HepG2 (cell line): Measurements from ENCODE around the gene TRAK1. TPM values are rescaled to one million over a fixed set of nuclear protein-coding genes. Genes with fewer than 3 reads are reported as not detected.

ENCODE experiments used
- ATAC-seq: fragments of 200-7000 bp; cut with Tn5 transposase; 3 replicates; pipeline ENCODE4 v1.9.1; 2020; ENCODE audit warnings: mild to moderate bottlenecking, moderate library complexity
- BruUV-seq: library from RNA; stranded (reverse); fragments of 400-500 nt; replicated peaks from 2 replicates; lab custom pipeline; 2021; lab: Mats Ljungman, UMichigan
- CTCF ChIA-PET: fragments of 300-600 bp; formaldehyde crosslinking; extraction: SDS; loops from one replicate; lab custom pipeline; 2021; ENCODE audit warnings: low total read pairs, inconsistent platforms, low intra/inter-chr PET ratio; lab: Yijun Ruan, JAX
- POLR2A ChIA-PET: fragments of 350-600 bp; sonication (Branson Sonifier 250); formaldehyde crosslinking; loops from one replicate; lab custom pipeline; 2020; ENCODE audit warnings: antibody characterized with exemption, inconsistent platforms; lab: Yijun Ruan, JAX
- DNase-seq: peaks from one replicate; pipeline ENCODE4 v3.0.0-alpha.2; 2015; ENCODE audit warnings: low spot score
- FAIRE-seq: peaks from 3 replicates; lab custom pipeline; 2011; peaks lifted over from hg19 to GRCh38; lab: Jason Lieb, UNC
- H2AFZ ChIP-seq: one replicate; pipeline ENCODE4 v1.6.1; 2011; ENCODE audit warnings: low read length, inconsistent platforms
- H3K27ac ChIP-seq: fragments of 300-600 bp; 3 replicates; pipeline ENCODE4 v1.8.0; 2011; ENCODE audit warnings: mixed run types, mild to moderate bottlenecking, mixed read lengths, low read length, inconsistent platforms; ENCODE audit not compliant: insufficient read depth; ENCODE audit errors: extremely low read length
- H3K27me3 ChIP-seq, 2 experiments: fragments of 200-600 bp in 1 of 2; 2 replicates in 1 of 2; 3 replicates in 1 of 2; pipeline versions ENCODE4 v1.6.0 to v1.8.0; 2011; ENCODE audit warnings: low read length in 2 of 2, mild to moderate bottlenecking in 2 of 2, moderate library complexity in 2 of 2, inconsistent platforms in 1 of 2; ENCODE audit not compliant: insufficient read depth in 2 of 2, control insufficient read depth in 1 of 2
- H3K36me3 ChIP-seq, 2 experiments: fragments of 200-600 bp in 1 of 2; replicated peaks in 1 of 2; 2 replicates in 1 of 2; 3 replicates in 1 of 2; pipeline versions ENCODE4 v1.5.1 to v1.8.0; 2011; ENCODE audit warnings: low read length in 2 of 2, inconsistent platforms in 1 of 2; ENCODE audit not compliant: insufficient read depth in 2 of 2, control insufficient read depth in 1 of 2
- H3K4me1 ChIP-seq: 2 replicates; pipeline ENCODE4 v1.5.1; 2012; ENCODE audit warnings: low read length, inconsistent platforms; ENCODE audit not compliant: insufficient read depth
- H3K4me2 ChIP-seq: 2 replicates; pipeline ENCODE4 v1.6.0; 2011; ENCODE audit warnings: low read depth, low read length, inconsistent platforms
- H3K4me3 ChIP-seq, 3 experiments: fragments of 200-600 bp in 1 of 3; sonication (generic), shearing (Covaris generic) in 1 of 3; replicated peaks in 1 of 3; 2 replicates each; pipeline ENCODE4 v1.5.1; 2011 to 2016; ENCODE audit warnings: low read length in 3 of 3, inconsistent platforms in 2 of 3, low read depth in 2 of 3, mild to moderate bottlenecking in 2 of 3, control low read depth in 1 of 3, mixed read lengths in 1 of 3; ENCODE audit not compliant: insufficient read depth in 1 of 3
- H3K79me2 ChIP-seq: one replicate; pipeline ENCODE4 v1.6.1; 2011; ENCODE audit warnings: low read length, inconsistent platforms; ENCODE audit not compliant: insufficient read depth
- H3K9ac ChIP-seq: 2 replicates; pipeline ENCODE4 v1.6.0; 2011; ENCODE audit warnings: mild to moderate bottlenecking, low read depth, low read length, inconsistent platforms; ENCODE audit not compliant: insufficient read depth
- H3K9me3 ChIP-seq: 2 replicates; pipeline ENCODE4 v1.5.1; 2012; ENCODE audit warnings: mild to moderate bottlenecking, low read length
- H4K20me1 ChIP-seq: 2 replicates; pipeline ENCODE4 v1.6.0; 2011; ENCODE audit warnings: inconsistent platforms, mild to moderate bottlenecking, low read length, moderate library complexity; ENCODE audit not compliant: insufficient read depth
- ARID5B ChIP-seq: IDR thresholded peaks from 2 replicates; pipeline ENCODE4 v1.4.0; 2020; ENCODE audit warnings: mild to moderate bottlenecking, missing genetic modification reagents
- ATM ChIP-seq: fragments of 450-650 bp; IDR thresholded peaks from 2 replicates; pipeline ENCODE4 v1.7.1; 2017; ENCODE audit warnings: mild to moderate bottlenecking, borderline replicate concordance
- HNRNPK ChIP-seq: fragments of 200-400 bp; formaldehyde crosslinking; IDR thresholded peaks from 2 replicates; pipeline ENCODE4 v1.6.1; 2018; ENCODE audit warnings: low read length, low read depth, moderate library complexity, mild to moderate bottlenecking; ENCODE audit not compliant: poor library complexity, severe bottlenecking
- MED13 ChIP-seq: sonication (generic); formaldehyde crosslinking; IDR thresholded peaks from 2 replicates; pipeline ENCODE4 v1.5.0; 2020; ENCODE audit warnings: missing genetic modification reagents
- NFATC3 ChIP-seq: sonication (generic); formaldehyde crosslinking; IDR thresholded peaks from 2 replicates; pipeline ENCODE4 v1.5.1; 2020; ENCODE audit warnings: mild to moderate bottlenecking, missing genetic modification reagents
- NFRKB ChIP-seq: fragments of 450-650 bp; IDR thresholded peaks from 2 replicates; pipeline ENCODE4 v1.6.1; 2017
- NPAS2 ChIP-seq: sonication (generic); formaldehyde crosslinking; IDR thresholded peaks from 2 replicates; pipeline ENCODE4 v1.8.0; 2022; ENCODE audit warnings: mild to moderate bottlenecking, missing genetic modification reagents, borderline replicate concordance
- SNAI1 ChIP-seq: sonication (generic); formaldehyde crosslinking; IDR thresholded peaks from 2 replicates; pipeline ENCODE4 v1.5.0; 2020; ENCODE audit warnings: mild to moderate bottlenecking, missing genetic modification reagents, borderline replicate concordance
- SNRNP70 ChIP-seq: fragments of 200-400 bp; formaldehyde crosslinking; IDR thresholded peaks from 2 replicates; pipeline ENCODE4 v1.6.1; 2017; ENCODE audit warnings: mild to moderate bottlenecking, low read depth, low read length, moderate library complexity
- TCF12 ChIP-seq, 2 experiments: fragments of 450-650 bp in 1 of 2; sonication (generic) in 1 of 2; formaldehyde crosslinking in 1 of 2; IDR thresholded peaks; 2 replicates each; pipeline versions ENCODE4 v1.6.1 to v1.8.0; 2017 to 2022; ENCODE audit warnings: antibody characterized with exemption in 1 of 2, mild to moderate bottlenecking in 1 of 2, missing genetic modification reagents in 1 of 2, moderate library complexity in 1 of 2
- TCF7L2 ChIP-seq: IDR thresholded peaks from 2 replicates; pipeline ENCODE4 v1.6.1; 2011; ENCODE audit warnings: mild to moderate bottlenecking, low read depth, low read length, moderate library complexity
- ZBTB33 ChIP-seq: sonication (generic); formaldehyde crosslinking; IDR thresholded peaks from 2 replicates; pipeline ENCODE4 v1.4.0; 2020; ENCODE audit warnings: missing genetic modification reagents
- ZFP36L1 ChIP-seq: sonication (generic); formaldehyde crosslinking; IDR thresholded peaks from 2 replicates; pipeline ENCODE4 v1.8.0; 2022; ENCODE audit warnings: mild to moderate bottlenecking, missing genetic modification reagents, moderate library complexity
- ZFP37 ChIP-seq: sonication (generic); formaldehyde crosslinking; IDR thresholded peaks from 2 replicates; pipeline ENCODE4 v1.4.0; 2020; ENCODE audit warnings: missing genetic modification reagents, borderline replicate concordance
- ZNF331 ChIP-seq: sonication (generic); formaldehyde crosslinking; IDR thresholded peaks from 2 replicates; pipeline ENCODE4 v1.4.0; 2020; ENCODE audit warnings: missing genetic modification reagents
- ZNF841 ChIP-seq: sonication (generic); formaldehyde crosslinking; IDR thresholded peaks from 2 replicates; pipeline ENCODE4 v1.8.1; 2023; ENCODE audit warnings: missing genetic modification reagents, borderline replicate concordance
- WGBS: methylation state at CpG from one replicate; pipeline ENCODE4 v1.1.6; 2017; ENCODE audit warnings: low lambda C conversion rate; 5-methylcytosine and 5-hydroxymethylcytosine counted together
- in situ Hi-C: cut with HindIII; loops from 2 replicates; pipeline ENCODE4 v1.10.0; 2017; ENCODE audit warnings: low pct_unique_long_range_greater_than_20kb; ENCODE audit not compliant: extremely low pct_ligation_motif_present
- intact Hi-C: fragments of 100-400 bp; cut with micrococcal nuclease; formaldehyde crosslinking; loops from one replicate; pipeline ENCODE4 v1.10.0; 2022; ENCODE audit not compliant: unreplicated experiment
- polyA plus RNA-seq, 8 experiments: library from polyadenylated mRNA; depleted of rRNA in 3 of 8; stranded (reverse) in 7 of 8; unstranded in 1 of 8; fragments of >200 nt; fragmentation: Illumina TruSeq in 4 of 8; extraction: Trizol in 4 of 8; gene quantifications; 2 replicates each; pipeline versions ENCODE4 v1.2.1 to v1.2.3, GENCODE V29; 2011 to 2016; ENCODE audit warnings: low read depth in 4 of 8, missing spikeins in 1 of 8, mixed read lengths in 1 of 8; ENCODE audit not compliant: insufficient read depth in 1 of 8
- total RNA-seq, 5 experiments: library from RNA; depleted of rRNA; stranded (reverse); fragments of >200 nt; fragmentation: Illumina TruSeq; extraction: Trizol; gene quantifications; 2 replicates each; pipeline ENCODE4 v1.2.3, GENCODE V29; 2016; ENCODE audit warnings: low read depth in 1 of 5

Gene TRAK1
- total and polyA plus RNA-seq, 2 of the 13 experiments (the other 11 are each of a cell fraction or from before 2014, with no cell fraction given): 20.5 to 46.6 TPM

GRCh38 chr3:42270561-42270960 lies 179.4 kb downstream of the TRAK1 start:
- Histone ChIP-seq H3K4me3 (no peak overlapping the region), H3K36me3 (no peaks in the 10 kb centered on the region), H3K27ac (no peak overlapping the region), H3K4me1 (no peaks in the 10 kb centered on the region), H2AFZ (no peak overlapping the region), H3K9ac (no peak overlapping the region), H3K27me3 (peaks cover 5 to 14% of the 10 kb centered on the region in 2 experiments; a peak in 3 of 5 replicates), H3K4me2 (no peak overlapping the region), H3K9me3 (no peaks in the 10 kb centered on the region), H3K79me2 (no peaks in the 10 kb centered on the region), H4K20me1 (no peaks in the 10 kb centered on the region)
- POLR2A ChIA-PET: no interaction called here
- TF ChIP-seq NFRKB (no peak), TCF7L2 (no peak), SNRNP70 (no peak), ZFP37 (no peak), ARID5B (no peak), ZFP36L1 (CRISPR knock-in tag) (no peak), MED13 (no peak), TCF12 (IDR thresholded peaks at IDR 0.05) (no peak), TCF12 (CRISPR knock-in tag; IDR thresholded peaks at IDR 0.05) (no peak), ZNF841 (CRISPR knock-in tag) (no peak), SNAI1 (no peak), NPAS2 (CRISPR knock-in tag) (no peak), ZNF331 (no peak), ZBTB33 (no peak), ATM (no peak), NFATC3 (CRISPR knock-in tag) (no peak), HNRNPK (no peak)
- intact Hi-C loops (no loop called here), in situ Hi-C loops (no loop called here)
- BruUV-seq: no TSS peak
- 36% methylated on average over 1 of the region's 1 CpG for WGBS
- DNase-seq: no peak
- no peak for FAIRE-seq
- CTCF ChIA-PET: no interaction called here
- no peak for ATAC-seq
